T-helper 17 cell (primary cell): ENCODE data around the gene C9orf153. TPM values are rescaled to one million over a fixed set of nuclear protein-coding genes. Genes with fewer than 3 reads are reported as not detected.
"Not testable (repeated sequence)": the region's sequence is repeated elsewhere in the genome, so short reads cannot be mapped to it uniquely, and the experiment has no call there.

Experiments used
- ATAC-seq: fragments of 150-1000 bp; cut with Tn5 transposase; 2 replicates; pipeline ENCODE4 v1.10.0; 2021; ENCODE audit warnings: mild to moderate bottlenecking, moderate library complexity
- DNase-seq, 3 donors: peaks; one replicate each; pipeline versions ENCODE4 v3.0.0 to v3.0.0-alpha.2; 2020 to 2021
- H3K9me3 ChIP-seq: one replicate; pipeline ENCODE4 v1.7.0; 2013; ENCODE audit warnings: low read length, mild to moderate bottlenecking; ENCODE audit not compliant: control insufficient read depth, poor library complexity, severe bottlenecking
- H3K27ac Mint-ChIP-seq: one replicate; pipeline ENCODE4 v1.8.0; 2022; ENCODE audit warnings: mild to moderate bottlenecking, moderate library complexity, mixed read lengths
- H3K27me3 Mint-ChIP-seq: one replicate; pipeline ENCODE4 v1.8.0; 2022; ENCODE audit warnings: mixed read lengths
- H3K36me3 Mint-ChIP-seq: one replicate; pipeline ENCODE4 v1.8.0; 2022; ENCODE audit warnings: low read depth, mixed read lengths
- H3K4me1 Mint-ChIP-seq: one replicate; pipeline ENCODE4 v1.8.0; 2022; ENCODE audit warnings: mild to moderate bottlenecking, mixed read lengths
- H3K4me3 Mint-ChIP-seq: one replicate; pipeline ENCODE4 v1.8.0; 2022; ENCODE audit warnings: mild to moderate bottlenecking, moderate library complexity, mixed read lengths
- total RNA-seq, 4 donors: library from RNA in 2 of 4; stranded (reverse) in 2 of 4; gene quantifications; one replicate each; pipeline ENCODE4 v1.2.3 and lab custom pipeline; 2022 to 2026

The C9orf153 gene
- total RNA-seq (under 1 TPM; 0.21 to 0.92 TPM), total RNA-seq (lab: John Stamatoyannopoulos, UW) (0.58 to 2.0 reads per million in 2 donors)

DNA sequence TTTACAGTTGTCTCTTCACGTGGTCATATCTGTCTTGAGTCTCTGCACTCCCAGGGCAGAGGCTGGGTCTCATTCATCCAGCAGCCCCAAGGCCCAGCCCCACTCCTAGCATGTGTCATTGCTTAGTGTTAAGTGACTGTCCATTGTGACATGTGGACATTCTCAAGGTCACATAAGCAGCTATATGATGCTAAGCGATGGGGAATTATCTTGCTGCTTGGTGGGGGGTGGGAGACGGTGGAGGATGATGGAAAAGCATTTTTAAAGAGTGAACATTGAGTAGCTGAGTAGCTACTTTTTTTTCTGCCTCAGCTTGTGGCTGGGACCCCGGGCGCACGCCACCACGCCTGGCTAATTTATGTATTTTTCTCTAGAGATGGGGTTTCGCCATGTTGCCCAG lies at the start of gene C9orf153:
TSS of gene C9orf153 (minus strand) at position 101 of the 400 bp plus-strand sequence. CDS start 30,054 bp downstream, outside the sequence.
- no peaks in the 10 kb centered on the region for H3K36me3 Mint-ChIP-seq
- peaks cover 10% of the 10 kb centered on the region for H3K4me1 Mint-ChIP-seq
- H3K27me3 Mint-ChIP-seq: no peaks in the 10 kb centered on the region
- no peak within 1 kb of the TSS for H3K4me3 Mint-ChIP-seq
- DNase-seq (no peak), ATAC-seq (no peak)
- H3K9me3 ChIP-seq: no peaks in the 10 kb centered on the region
- H3K27ac Mint-ChIP-seq: peak within 1 kb of the TSS; percentile 27

DNA sequence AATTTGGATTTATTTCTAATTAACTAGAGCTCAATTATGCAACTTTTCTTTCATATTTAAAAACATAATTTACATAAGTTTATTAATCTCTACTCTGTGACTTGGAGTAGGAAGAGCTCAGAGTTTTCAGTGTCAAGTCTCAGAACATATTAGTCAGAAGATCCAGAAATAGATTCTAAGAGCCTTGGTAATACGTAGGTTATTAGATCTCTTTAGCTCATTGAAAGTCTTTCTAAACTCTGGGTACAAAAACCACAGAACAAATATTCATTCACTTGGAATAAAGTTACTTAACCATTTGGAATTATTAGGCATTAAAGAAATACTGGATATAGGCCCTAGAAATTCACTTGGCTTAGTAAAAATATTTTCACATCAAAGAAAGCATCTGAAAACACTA lies 49.2 kb upstream of the C9orf153 start:
- Mint-ChIP-seq H3K4me1 (peaks cover 10% of the 10 kb centered on the region), H3K27me3 (no peaks in the 10 kb centered on the region), H3K36me3 (peaks cover 10% of the 10 kb centered on the region), H3K27ac (no peak overlapping the region), H3K4me3 (no peak overlapping the region)
- H3K9me3 ChIP-seq: no peaks in the 10 kb centered on the region
- no peak for DNase-seq
- ATAC-seq: no peak

DNA sequence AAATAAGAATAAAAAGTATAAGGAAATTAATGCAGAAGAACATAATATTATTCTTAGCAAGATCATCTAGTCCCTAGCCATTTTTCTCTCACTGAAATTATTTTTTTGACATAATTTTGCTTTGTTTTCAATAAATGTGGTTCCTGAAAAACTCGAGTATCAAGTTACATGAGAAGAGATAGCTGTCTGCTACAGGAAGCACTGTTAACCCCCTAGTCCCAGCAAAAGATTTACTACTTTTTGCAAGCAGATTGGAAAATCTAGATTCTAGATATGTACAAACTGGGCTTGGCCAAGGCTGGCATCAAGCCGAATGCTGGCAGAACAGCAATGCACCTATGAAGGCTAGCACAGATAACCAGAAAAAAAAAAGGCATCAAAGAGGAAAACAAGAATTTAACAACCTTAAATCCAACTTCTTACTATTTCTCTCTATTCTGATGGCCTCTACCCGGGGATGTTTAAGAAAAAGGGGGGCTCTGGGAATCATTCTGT lies 44.8 kb upstream of the C9orf153 start:
- no peaks in the 10 kb centered on the region for H3K9me3 ChIP-seq
- H3K4me3 Mint-ChIP-seq: no peak overlapping the region
- DNase-seq (no peak), ATAC-seq (no peak)
- H3K36me3 Mint-ChIP-seq: peaks cover 13% of the 10 kb centered on the region
- no peaks in the 10 kb centered on the region for H3K27me3 Mint-ChIP-seq
- peaks cover 10% of the 10 kb centered on the region for H3K4me1 Mint-ChIP-seq
- peak overlapping the region; percentile 67 for H3K27ac Mint-ChIP-seq

DNA sequence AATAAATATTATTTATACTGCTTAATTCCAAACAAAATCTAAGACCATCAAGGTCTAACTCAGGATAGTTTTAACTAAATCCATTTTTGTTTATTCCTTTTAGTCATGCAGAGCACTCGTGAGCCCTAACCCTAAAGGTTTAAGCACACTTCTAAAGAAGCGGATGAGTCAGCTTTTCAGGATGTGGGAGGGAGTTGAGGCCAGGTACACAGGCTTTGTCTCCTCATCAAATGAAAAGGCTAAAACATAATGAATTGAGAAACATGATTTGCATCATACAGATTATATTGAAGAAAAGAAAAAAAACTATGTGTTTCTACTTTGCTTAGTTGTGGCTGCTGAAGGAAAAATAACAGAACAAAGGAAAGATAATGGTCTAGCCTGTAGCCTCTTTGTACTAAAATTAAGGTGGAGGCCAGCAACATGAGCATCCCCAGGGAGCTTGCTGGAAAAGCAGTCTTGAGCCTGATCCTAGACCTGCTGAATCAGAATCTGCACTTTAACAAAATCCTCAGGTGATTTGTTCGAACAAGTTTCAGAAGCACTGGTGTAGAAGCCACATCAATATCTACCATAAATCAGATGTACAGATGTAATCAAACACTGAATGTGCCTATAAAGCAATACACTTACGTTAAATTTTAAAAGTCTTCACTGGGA lies 44.0 kb upstream of the C9orf153 start:
- Mint-ChIP-seq H3K4me1 (peaks cover 10% of the 10 kb centered on the region), H3K36me3 (peaks cover 15% of the 10 kb centered on the region), H3K27ac (peak overlapping the region; percentile 67), H3K27me3 (no peaks in the 10 kb centered on the region), H3K4me3 (peak overlapping the region; percentile 28)
- ATAC-seq (peak; percentile 97), DNase-seq (no peak)
- H3K9me3 ChIP-seq: no peaks in the 10 kb centered on the region

DNA sequence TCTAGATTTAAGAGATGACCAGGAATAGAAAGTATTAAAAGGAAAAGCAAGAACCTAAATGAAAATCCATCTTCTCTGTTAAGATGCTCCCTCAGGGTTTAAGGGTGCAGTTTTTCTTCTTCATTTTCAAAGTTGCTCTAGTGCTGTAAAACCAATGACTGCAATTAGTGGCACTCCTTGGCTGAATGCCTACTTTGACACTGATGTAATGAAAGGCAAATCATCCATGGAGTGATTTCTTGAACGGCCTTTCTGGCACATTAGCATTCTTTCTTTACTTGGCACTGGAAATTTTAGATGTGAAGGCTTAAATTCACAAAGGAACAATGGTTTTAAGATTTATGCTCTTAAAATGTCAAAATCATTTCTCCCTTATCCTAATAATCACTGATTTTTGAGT lies 42.2 kb upstream of the C9orf153 start:
- Mint-ChIP-seq H3K4me1 (peaks cover 19% of the 10 kb centered on the region), H3K27me3 (no peaks in the 10 kb centered on the region)

DNA sequence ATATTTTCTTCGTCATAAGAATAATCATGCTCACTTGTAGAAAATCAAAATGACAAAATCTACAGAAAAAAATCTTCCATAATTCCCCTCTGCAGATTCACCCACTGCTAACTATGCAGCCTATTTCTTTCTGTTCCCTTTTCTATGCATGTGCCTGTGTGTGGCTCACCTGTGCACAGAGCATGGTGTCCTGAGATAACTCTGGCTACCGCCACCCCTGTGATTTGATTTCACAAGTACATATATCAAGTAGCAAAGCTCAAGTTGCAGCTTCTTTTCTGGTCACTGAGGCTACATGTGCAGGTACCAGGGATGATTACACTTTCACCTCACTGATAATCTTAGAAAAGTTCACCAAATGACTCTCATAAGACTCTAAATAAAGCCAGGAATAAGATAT lies 41.2 kb upstream of the C9orf153 start:
- ATAC-seq (no peak), DNase-seq (no peak)
- Mint-ChIP-seq H3K36me3 (peaks cover 19% of the 10 kb centered on the region), H3K27me3 (no peaks in the 10 kb centered on the region), H3K4me3 (no peak overlapping the region), H3K27ac (peak overlapping the region; percentile 57), H3K4me1 (peaks cover 21% of the 10 kb centered on the region)
- no peaks in the 10 kb centered on the region for H3K9me3 ChIP-seq

More for the DNA sequence above, 42.2 kb upstream of the C9orf153 start:
- DNase-seq (no peak), ATAC-seq (no peak)
- H3K27ac Mint-ChIP-seq: peak overlapping the region; percentile 57
- no peaks in the 10 kb centered on the region for H3K9me3 ChIP-seq
- H3K4me3 Mint-ChIP-seq: no peak overlapping the region
- peaks cover 19% of the 10 kb centered on the region for H3K36me3 Mint-ChIP-seq

DNA sequence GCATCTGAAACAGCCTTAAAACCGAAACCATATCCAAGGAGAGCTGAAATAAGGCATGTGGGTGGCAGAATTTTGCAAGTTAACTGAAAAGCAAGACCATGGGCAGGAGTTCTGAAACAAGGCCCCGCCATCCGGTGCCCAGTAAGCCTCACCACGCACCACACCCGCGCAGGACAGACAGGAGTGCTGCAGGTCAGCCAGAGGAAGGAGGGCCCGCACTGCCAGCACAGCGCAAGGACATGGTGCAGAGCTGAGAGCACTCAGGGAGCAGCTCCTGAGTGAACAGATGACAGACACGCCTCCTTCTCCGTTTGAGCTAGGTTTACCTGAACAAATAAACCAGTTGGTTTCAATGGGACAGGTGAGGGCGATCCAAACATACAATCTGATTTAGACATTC lies 39.4 kb upstream of the C9orf153 start:
- H3K9me3 ChIP-seq: no peaks in the 10 kb centered on the region
- Mint-ChIP-seq H3K4me1 (peaks cover 20% of the 10 kb centered on the region), H3K27me3 (no peaks in the 10 kb centered on the region), H3K36me3 (peaks cover 19% of the 10 kb centered on the region), H3K4me3 (peak overlapping the region; percentile 70), H3K27ac (peak overlapping the region; percentile 49)
- no peak for DNase-seq
- no peak for ATAC-seq

DNA sequence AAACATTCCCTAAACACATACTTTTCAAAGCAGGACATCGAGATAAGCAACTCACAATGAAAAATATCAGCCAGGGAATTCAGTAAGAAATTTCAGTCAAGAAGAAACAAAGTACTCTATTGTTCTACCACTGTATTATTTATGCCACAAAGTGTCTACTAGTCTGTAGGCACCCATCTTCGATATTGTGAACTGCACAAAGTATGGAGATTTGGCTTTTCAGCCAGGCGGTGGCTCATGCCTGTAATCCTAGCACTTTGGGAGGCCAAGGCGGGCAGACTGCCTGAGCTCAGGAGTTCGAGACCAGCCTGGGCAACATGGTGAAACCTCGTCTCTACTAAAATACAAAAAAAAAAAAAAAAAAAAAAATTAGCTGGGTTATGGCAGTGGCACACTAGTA lies 30.9 kb upstream of the C9orf153 start:
- not testable (repeated sequence) for H3K4me1 Mint-ChIP-seq, ATAC-seq, DNase-seq, H3K27ac Mint-ChIP-seq, H3K4me3 Mint-ChIP-seq, H3K27me3 Mint-ChIP-seq, H3K36me3 Mint-ChIP-seq, H3K9me3 ChIP-seq

DNA sequence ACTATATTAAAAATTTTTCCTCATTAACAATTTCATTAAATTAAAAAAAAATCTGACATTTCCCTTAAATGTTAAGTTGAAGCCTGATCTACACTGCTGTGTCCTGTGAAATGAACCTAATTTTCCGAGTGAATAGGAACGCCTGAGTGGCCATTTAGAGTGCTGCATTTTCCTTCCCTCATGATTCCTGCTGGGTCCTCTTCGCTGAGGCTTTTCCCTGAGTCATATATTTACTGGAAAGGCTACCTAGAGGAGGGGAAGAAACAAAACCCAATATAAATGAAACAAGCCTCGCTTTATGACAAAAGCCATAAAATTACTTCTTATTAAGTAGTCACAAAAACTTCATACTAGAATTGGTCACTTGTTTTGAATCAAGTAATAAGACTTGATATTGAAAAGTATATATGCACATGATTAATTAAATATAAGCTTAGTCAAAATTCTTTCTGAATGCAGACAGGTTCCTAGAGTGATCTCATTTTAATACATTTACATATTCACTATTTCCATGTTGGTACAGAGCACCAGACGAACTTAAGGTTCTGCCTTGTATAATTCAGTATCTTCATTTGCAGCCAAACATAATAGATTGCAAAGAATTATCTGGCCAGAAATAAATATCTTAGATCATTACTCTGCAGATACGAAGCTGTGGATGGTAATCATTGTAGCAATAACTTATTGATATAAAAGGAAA lies 29.2 kb upstream of the C9orf153 start:
- H3K27ac Mint-ChIP-seq: peak overlapping the region; percentile 41

DNA sequence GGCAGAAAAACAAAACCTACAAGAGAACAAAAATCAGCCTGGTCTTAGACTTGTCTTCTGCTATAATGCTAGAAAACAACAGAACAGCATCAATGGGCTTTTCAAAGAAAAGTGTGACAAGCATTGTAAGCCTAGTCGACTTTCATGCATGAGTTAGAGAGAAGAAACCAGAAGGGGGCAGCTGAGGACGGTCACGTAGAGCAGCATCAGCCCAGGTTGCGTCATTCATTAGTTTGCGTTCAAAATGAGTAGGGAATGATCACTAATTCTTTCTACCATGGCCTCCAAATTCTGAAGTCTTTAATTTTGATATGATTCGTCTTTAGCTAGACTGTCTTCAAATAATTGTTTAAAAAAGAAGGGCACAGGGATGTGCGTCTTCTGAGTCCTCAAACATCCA lies 27.6 kb upstream of the C9orf153 start:
- no peak overlapping the region for H3K4me3 Mint-ChIP-seq
- no peaks in the 10 kb centered on the region for H3K9me3 ChIP-seq
- H3K27ac Mint-ChIP-seq: peak overlapping the region; percentile 67
- DNase-seq (no peak), ATAC-seq (no peak)
- H3K4me1 Mint-ChIP-seq: peaks cover 10% of the 10 kb centered on the region
- no peaks in the 10 kb centered on the region for H3K36me3 Mint-ChIP-seq
- H3K27me3 Mint-ChIP-seq: no peaks in the 10 kb centered on the region

More for the DNA sequence above, 29.2 kb upstream of the C9orf153 start:
- DNase-seq (no peak), ATAC-seq (no peak)
- peaks cover 3% of the 10 kb centered on the region for H3K36me3 Mint-ChIP-seq
- H3K27me3 Mint-ChIP-seq: no peaks in the 10 kb centered on the region
- no peak overlapping the region for H3K4me3 Mint-ChIP-seq
- H3K9me3 ChIP-seq: no peaks in the 10 kb centered on the region
- peaks cover 4% of the 10 kb centered on the region for H3K4me1 Mint-ChIP-seq

DNA sequence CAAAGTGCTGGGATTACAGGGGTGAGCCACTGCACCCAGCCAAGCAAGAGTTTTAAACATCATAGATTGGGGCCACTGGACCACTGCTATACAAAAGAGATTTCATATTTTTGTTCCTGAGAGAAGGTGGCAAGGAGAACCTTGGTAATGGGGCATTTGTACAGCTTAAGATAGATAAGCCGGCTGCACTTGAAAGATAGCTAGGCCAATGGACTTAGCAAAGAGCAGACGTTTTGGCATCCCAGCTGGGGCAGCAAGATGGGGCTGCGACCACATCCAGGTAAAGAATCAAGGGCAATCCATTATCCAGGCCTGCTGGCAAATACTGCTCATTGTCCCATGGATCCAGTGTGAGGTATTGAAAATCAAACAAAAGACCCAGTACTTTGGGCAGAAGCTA lies 26.8 kb upstream of the C9orf153 start:
- no peaks in the 10 kb centered on the region for H3K27me3 Mint-ChIP-seq
- H3K9me3 ChIP-seq: no peaks in the 10 kb centered on the region
- ATAC-seq: no peak
- H3K36me3 Mint-ChIP-seq: no peaks in the 10 kb centered on the region
- no peak for DNase-seq
- H3K27ac Mint-ChIP-seq: peak overlapping the region; percentile 67
- H3K4me1 Mint-ChIP-seq: peaks cover 13% of the 10 kb centered on the region
- no peak overlapping the region for H3K4me3 Mint-ChIP-seq

DNA sequence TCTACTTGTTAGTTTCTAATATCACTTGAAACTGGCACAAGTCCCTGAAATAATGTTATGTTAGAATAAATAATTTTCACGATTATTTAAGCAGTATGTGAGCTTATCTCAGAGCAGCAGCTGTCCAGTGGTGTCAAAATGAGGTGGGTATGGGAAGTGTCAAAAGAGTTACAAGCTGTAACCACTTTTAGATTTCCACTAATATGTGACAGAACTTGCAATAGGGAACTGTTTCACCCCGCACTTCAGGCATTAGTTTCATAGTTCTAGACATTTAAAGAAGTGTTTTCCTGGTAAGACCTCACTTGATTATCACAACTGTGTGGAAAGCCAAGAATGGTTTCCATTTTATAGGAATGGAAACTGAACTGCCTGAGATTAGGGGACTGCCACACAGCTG lies 25.8 kb upstream of the C9orf153 start:
- H3K4me3 Mint-ChIP-seq: no peak overlapping the region
- H3K27me3 Mint-ChIP-seq: no peaks in the 10 kb centered on the region
- H3K36me3 Mint-ChIP-seq: no peaks in the 10 kb centered on the region
- no peaks in the 10 kb centered on the region for H3K9me3 ChIP-seq
- ATAC-seq: no peak
- peak overlapping the region; percentile 67 for H3K27ac Mint-ChIP-seq
- peaks cover 23% of the 10 kb centered on the region for H3K4me1 Mint-ChIP-seq
- DNase-seq: no peak

DNA sequence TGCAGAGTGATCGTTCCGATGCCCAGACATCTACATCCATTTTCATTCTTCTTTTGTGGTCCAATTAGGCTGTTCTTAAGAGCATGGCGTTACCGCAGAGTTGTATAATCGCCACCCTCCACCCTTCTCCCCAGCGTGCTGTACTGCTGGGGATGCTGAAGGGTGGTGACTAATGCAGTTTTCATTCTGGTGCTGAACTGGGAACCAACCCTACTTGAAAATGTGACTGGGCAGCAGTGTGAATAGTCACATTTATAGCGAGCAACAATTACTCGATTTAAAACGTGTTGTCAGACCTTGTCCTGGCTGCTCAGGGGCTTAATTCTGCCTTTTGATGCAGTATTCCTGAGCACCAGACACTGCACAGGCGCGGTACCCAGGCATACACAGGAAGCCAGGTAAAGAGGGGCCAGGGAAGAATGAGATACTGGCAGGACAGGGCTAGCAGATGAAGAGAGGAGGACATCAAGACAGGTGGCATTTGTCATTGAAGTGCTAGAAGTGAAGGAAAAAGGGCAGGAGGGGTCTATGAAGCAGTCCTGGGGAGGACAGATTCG lies 23.6 kb upstream of the C9orf153 start:
- peak overlapping the region; percentile 98 for H3K27ac Mint-ChIP-seq
- H3K36me3 Mint-ChIP-seq: peaks cover 2% of the 10 kb centered on the region
- H3K27me3 Mint-ChIP-seq: no peaks in the 10 kb centered on the region
- no peaks in the 10 kb centered on the region for H3K9me3 ChIP-seq
- peaks cover 36% of the 10 kb centered on the region for H3K4me1 Mint-ChIP-seq
- ATAC-seq: no peak
- no peak for DNase-seq
- peak overlapping the region; percentile 95 for H3K4me3 Mint-ChIP-seq
